Right cardiac atrium (tissue), 5 donors: ENCODE measurements around the gene STON2. TPM values are rescaled to one million over a fixed set of nuclear protein-coding genes. Genes with fewer than 3 reads are reported as not detected.
"Not testable (repeated sequence)": the region's sequence is repeated elsewhere in the genome, so short reads cannot be mapped to it uniquely, and the experiment has no call there.

Experiments
- ATAC-seq, 2 donors: fragments of 200-7000 bp; cut with Tn5 transposase; one replicate each; pipeline versions ENCODE4 v1.8.0 to v1.9.1; 2020; ENCODE audit warnings: moderate library complexity in 2 of 2, mild to moderate bottlenecking in 1 of 2
- DNase-seq, 3 donors: peaks; one replicate each; pipeline ENCODE4 v3.0.0-alpha.2; 2020
- H3K27ac ChIP-seq: one replicate; pipeline ENCODE4 v1.5.1; 2013; ENCODE audit warnings: mild to moderate bottlenecking, low read length, control low read depth, moderate library complexity
- H3K27me3 ChIP-seq: one replicate; pipeline ENCODE4 v1.6.1; 2013; ENCODE audit not compliant: control insufficient read depth, insufficient read depth
- H3K4me1 ChIP-seq: one replicate; pipeline ENCODE4 v1.6.1; 2013; ENCODE audit warnings: low read length; ENCODE audit not compliant: control insufficient read depth, insufficient read depth
- H3K4me3 ChIP-seq: one replicate; pipeline ENCODE4 v1.5.1; 2013; ENCODE audit warnings: low read length, control low read depth
- H3K9me3 ChIP-seq: one replicate; pipeline ENCODE4 v1.6.1; 2013; ENCODE audit warnings: low read length; ENCODE audit not compliant: control insufficient read depth
- WGBS: extraction: QIAGEN DNeasy Blood & Tissue Kit; methylation state at CpG from one replicate; pipeline ENCODE4 v1.1.7; 2013; 5-methylcytosine and 5-hydroxymethylcytosine counted together
- intact Hi-C, 4 donors: fragments of 100-400 bp; cut with DNase I; formaldehyde crosslinking; loops; one replicate each; pipeline versions ENCODE4 v1.11.0 to v1.14.0; 2022 to 2023
- polyA plus RNA-seq: library from polyadenylated mRNA; stranded (reverse); fragments of 200-250 nt; gene quantifications from one replicate; pipeline ENCODE4 v1.2.3, GENCODE V29; 2013
- total RNA-seq, 4 donors: library from RNA; stranded (reverse); fragmentation: NEBNext Ultra II Directional; extraction: Animal tissue kit (Norgen Biotek cat#: 25700); gene quantifications; one replicate each; pipeline ENCODE4 v1.2.1, GENCODE V29; 2021
- donor health status: healthy with polysubstance abuse.
- donor health status: DM: no; HTN: yes; CAD: no.
- donor health status: DM: no; HTN: no; CAD: no.
- donor health status: DM: no; HTN: yes; CAD: no; lungs with severe emphysema.
- donor health status: DM: yes; HTN: yes; CAD: no.

Gene STON2
- total and polyA plus RNA-seq, 5 donors, result 2.0 to 20.1 (median 9.0) TPM

- H3K4me3 ChIP-seq, result peak overlapping the region; percentile 53
- H3K9me3 ChIP-seq, result no peaks in the 10 kb centered on the region
- H3K4me1 ChIP-seq, result no peaks in the 10 kb centered on the region
- DNase-seq (peak; percentile 83 to 93 (median 92)), ATAC-seq (peak; percentile 97 to 98)
- no peak overlapping the region for H3K27ac ChIP-seq
- WGBS, result 3% methylated on average over 77 of the region's 79 CpGs
- no peaks in the 10 kb centered on the region for H3K27me3 ChIP-seq
- intact Hi-C loops, result no loop called here
These were observed 36.4 kb upstream of the STON2 start for GRCh38 chr14:81436296-81437138.

- H3K27ac ChIP-seq, result no peak overlapping the region
- under 1% methylated on average over 73 of the region's 73 CpGs for WGBS
- ATAC-seq (peak; percentile 54 to 69), DNase-seq (peak; percentile 63 to 88 (median 87))
- H3K4me3 ChIP-seq, result peak overlapping the region; percentile 53
- intact Hi-C loops, result no loop called here
- no peaks in the 10 kb centered on the region for H3K27me3 ChIP-seq
- H3K9me3 ChIP-seq, result no peaks in the 10 kb centered on the region
- no peaks in the 10 kb centered on the region for H3K4me1 ChIP-seq
These were observed 35.5 kb upstream of the STON2 start for GRCh38 chr14:81435391-81436295.

GRCh38 chr14:81435048-81435390, 34.9 kb upstream of the STON2 start:
- DNase-seq, result no peak
- no peak for ATAC-seq
- Histone ChIP-seq H3K4me3 (peak overlapping the region; percentile 53), H3K4me1 (no peaks in the 10 kb centered on the region), H3K9me3 (no peaks in the 10 kb centered on the region), H3K27me3 (no peaks in the 10 kb centered on the region), H3K27ac (no peak overlapping the region)
- WGBS, result 11% methylated on average over 6 of the region's 6 CpGs
- intact Hi-C loops, result no loop called here

- Histone ChIP-seq H3K27me3 (no peaks in the 10 kb centered on the region), H3K27ac (no peak overlapping the region), H3K9me3 (no peaks in the 10 kb centered on the region), H3K4me1 (no peaks in the 10 kb centered on the region), H3K4me3 (no peak overlapping the region)
- 37% methylated on average over 4 of the region's 4 CpGs for WGBS
- no peak for DNase-seq
- intact Hi-C loops, result no loop called here
- no peak for ATAC-seq
These were observed 34.1 kb upstream of the STON2 start for GRCh38 chr14:81434230-81434629.

GRCh38 chr14:81433378-81433777, 33.3 kb upstream of the STON2 start:
- DNase-seq, result no peak
- intact Hi-C loops, result no loop called here
- no peak overlapping the region for H3K4me3 ChIP-seq
- H3K4me1 ChIP-seq, result no peaks in the 10 kb centered on the region
- no peak for ATAC-seq
- H3K9me3 ChIP-seq, result no peaks in the 10 kb centered on the region
- H3K27ac ChIP-seq, result no peak overlapping the region
- 63% methylated on average over 2 of the region's 2 CpGs for WGBS
- no peaks in the 10 kb centered on the region for H3K27me3 ChIP-seq

GRCh38 chr14:81432219-81432661, 32.1 kb upstream of the STON2 start:
- intact Hi-C loops, result no loop called here
- WGBS, result 64% methylated on average over 3 of the region's 3 CpGs
- Histone ChIP-seq H3K27me3 (no peaks in the 10 kb centered on the region), H3K9me3 (no peaks in the 10 kb centered on the region), H3K4me3 (no peak overlapping the region), H3K27ac (no peak overlapping the region), H3K4me1 (no peaks in the 10 kb centered on the region)
- ATAC-seq (no peak), DNase-seq (no peak)

GRCh38 chr14:81430235-81430634, 30.1 kb upstream of the STON2 start:
- no peak for ATAC-seq
- H3K27ac ChIP-seq, result no peak overlapping the region
- no peaks in the 10 kb centered on the region for H3K4me1 ChIP-seq
- H3K4me3 ChIP-seq, result no peak overlapping the region
- H3K27me3 ChIP-seq, result no peaks in the 10 kb centered on the region
- H3K9me3 ChIP-seq, result no peaks in the 10 kb centered on the region
- DNase-seq, result no peak
- 67% methylated on average over 5 of the region's 5 CpGs for WGBS
- intact Hi-C loops, result no loop called here

- H3K4me1 ChIP-seq, ATAC-seq, H3K9me3 ChIP-seq, DNase-seq, H3K27ac ChIP-seq, H3K4me3 ChIP-seq, intact Hi-C loops, H3K27me3 ChIP-seq: not testable (repeated sequence)
- WGBS, result 92% methylated on average over 11 of the region's 11 CpGs
These were observed 29.6 kb upstream of the STON2 start for GRCh38 chr14:81429749-81430148.

- intact Hi-C loops, result no loop called here
- Histone ChIP-seq H3K4me3 (no peak overlapping the region), H3K4me1 (no peaks in the 10 kb centered on the region), H3K27me3 (no peaks in the 10 kb centered on the region), H3K9me3 (no peaks in the 10 kb centered on the region), H3K27ac (no peak overlapping the region)
- 84% methylated on average over 1 of the region's 1 CpG for WGBS
- ATAC-seq (no peak), DNase-seq (no peak)
These were observed 28.9 kb upstream of the STON2 start for GRCh38 chr14:81429028-81429427.

GRCh38 chr14:81427348-81428058, 27.4 kb upstream of the STON2 start:
- H3K27ac ChIP-seq, result no peak overlapping the region
- ATAC-seq (peak; percentile 61 to 64), DNase-seq (peak; percentile 35 to 74 (median 68))
- WGBS, result 19% methylated on average over 8 of the region's 8 CpGs
- intact Hi-C loops, result no loop called here
- peaks cover 3% of the 10 kb centered on the region for H3K4me1 ChIP-seq
- no peaks in the 10 kb centered on the region for H3K9me3 ChIP-seq
- H3K4me3 ChIP-seq, result no peak overlapping the region
- H3K27me3 ChIP-seq, result no peaks in the 10 kb centered on the region
